Measurements from ENCODE around the gene PCDH1.
A peak's percentile ranks its signal among the peaks of the same experiment; 100 is the strongest.

Gene PCDH1

DNA sequence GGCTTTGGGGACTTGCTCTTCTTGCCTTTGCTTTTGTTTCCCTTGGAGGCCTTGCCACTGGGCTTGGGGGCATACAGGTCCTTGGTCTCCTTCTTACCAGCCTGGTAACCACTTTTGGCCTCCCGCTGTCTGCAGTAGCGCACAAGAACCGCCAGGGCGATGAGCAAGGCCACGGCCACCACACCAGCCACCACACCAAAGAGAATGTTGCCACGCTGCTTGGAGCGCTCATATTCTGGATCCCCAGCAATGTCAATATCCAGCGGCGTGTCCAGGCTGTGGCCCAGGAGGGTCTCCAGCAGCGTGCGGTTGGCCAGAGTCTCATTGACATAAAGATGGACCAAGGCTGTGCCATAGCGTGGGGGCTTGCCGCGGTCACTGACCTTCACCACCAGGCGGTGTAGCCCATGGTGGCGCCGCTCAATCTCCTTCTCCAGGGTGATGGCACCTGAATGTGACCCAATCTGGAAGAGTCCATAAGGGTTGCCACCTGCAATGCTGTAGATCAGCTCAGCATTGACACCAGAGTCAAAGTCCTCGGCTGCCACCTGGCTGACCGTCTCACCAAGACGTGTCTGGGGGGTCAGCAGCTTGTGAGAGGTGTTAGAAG, 14.5 kb downstream of the PCDH1 start:
- no peak overlapping the region for H3K4me2 ChIP-seq (ENCODE audit: low read length)
- no peaks in the 10 kb centered on the region for H3F3A ChIP-seq (ENCODE audit: insufficient read depth, low read length)
- no peaks in the 10 kb centered on the region for H3K36me3 ChIP-seq (ENCODE audit: insufficient read depth, low read length)

DNA sequence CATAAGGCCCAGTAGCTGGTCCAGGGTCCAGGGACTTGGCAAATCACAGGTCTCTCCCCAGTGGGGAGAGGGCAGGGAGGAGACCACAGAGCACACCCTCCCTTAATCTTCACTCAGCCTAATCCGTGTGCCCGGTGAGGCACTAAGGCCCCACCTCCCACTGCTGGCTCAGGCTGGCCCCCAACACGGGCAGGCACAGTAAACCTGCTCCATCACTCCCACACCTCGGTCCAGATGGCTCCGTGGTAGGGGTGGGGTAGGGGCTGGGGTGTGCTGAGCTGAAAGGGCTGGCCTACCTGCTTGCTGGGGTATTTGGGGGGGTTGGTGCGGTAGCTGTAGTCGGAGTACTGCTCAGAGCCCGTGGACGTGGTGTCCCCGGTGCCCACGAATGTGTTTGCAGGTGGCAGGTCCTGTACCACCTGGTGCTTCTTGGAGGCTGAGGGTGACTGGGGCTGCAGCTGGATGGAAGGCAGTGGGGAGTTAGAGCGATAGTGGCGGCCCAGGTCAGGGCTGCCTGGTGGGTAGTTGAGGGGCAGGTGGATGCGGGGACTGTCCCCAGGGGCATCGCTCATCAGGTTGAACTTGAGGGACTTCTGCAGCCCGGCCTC, 15.2 kb downstream of the PCDH1 start:
- TF ChIP-seq, protein P1, sequence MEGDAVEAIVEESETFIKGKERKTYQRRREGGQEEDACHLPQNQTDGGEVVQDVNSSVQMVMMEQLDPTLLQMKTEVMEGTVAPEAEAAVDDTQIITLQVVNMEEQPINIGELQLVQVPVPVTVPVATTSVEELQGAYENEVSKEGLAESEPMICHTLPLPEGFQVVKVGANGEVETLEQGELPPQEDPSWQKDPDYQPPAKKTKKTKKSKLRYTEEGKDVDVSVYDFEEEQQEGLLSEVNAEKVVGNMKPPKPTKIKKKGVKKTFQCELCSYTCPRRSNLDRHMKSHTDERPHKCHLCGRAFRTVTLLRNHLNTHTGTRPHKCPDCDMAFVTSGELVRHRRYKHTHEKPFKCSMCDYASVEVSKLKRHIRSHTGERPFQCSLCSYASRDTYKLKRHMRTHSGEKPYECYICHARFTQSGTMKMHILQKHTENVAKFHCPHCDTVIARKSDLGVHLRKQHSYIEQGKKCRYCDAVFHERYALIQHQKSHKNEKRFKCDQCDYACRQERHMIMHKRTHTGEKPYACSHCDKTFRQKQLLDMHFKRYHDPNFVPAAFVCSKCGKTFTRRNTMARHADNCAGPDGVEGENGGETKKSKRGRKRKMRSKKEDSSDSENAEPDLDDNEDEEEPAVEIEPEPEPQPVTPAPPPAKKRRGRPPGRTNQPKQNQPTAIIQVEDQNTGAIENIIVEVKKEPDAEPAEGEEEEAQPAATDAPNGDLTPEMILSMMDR (IDR thresholded peaks at IDR 0.05; ENCODE audit: low read length), result no peak
- H3K4me3 ChIP-seq (ENCODE audit: low read depth, low read length, poor library complexity, severe bottlenecking), result no peak overlapping the region
- no peak overlapping the region for H2AFZ ChIP-seq (ENCODE audit: low read length)
- H3K9me3 ChIP-seq (ENCODE audit: low read length), result no peaks in the 10 kb centered on the region
- H3K27ac ChIP-seq (ENCODE audit: low read depth, low read length, poor library complexity, severe bottlenecking), result no peak overlapping the region
- no peaks in the 10 kb centered on the region for H3F3A ChIP-seq (ENCODE audit: insufficient read depth, low read length)
- no peak overlapping the region for H3K4me2 ChIP-seq (ENCODE audit: low read length)
- no peak overlapping the region for H3K9ac ChIP-seq (ENCODE audit: low read length)
- no peaks in the 10 kb centered on the region for H3K9me2 ChIP-seq (ENCODE audit: low read depth, low read length)
- no peaks in the 10 kb centered on the region for H4K20me1 ChIP-seq (ENCODE audit: insufficient read depth, low read length)
- H3K36me3 ChIP-seq (ENCODE audit: insufficient read depth, low read length), result no peaks in the 10 kb centered on the region
- no peaks in the 10 kb centered on the region for H3K79me2 ChIP-seq (ENCODE audit: insufficient read depth, low read length)
- H3K4me1 ChIP-seq (ENCODE audit: insufficient read depth, low read length, severe bottlenecking), result no peaks in the 10 kb centered on the region
- H3K27me3 ChIP-seq (ENCODE audit: insufficient read depth, low read length), result peaks cover 3% of the 10 kb centered on the region; the same call in 1 of the 2 replicates

More for the DNA sequence above, 14.5 kb downstream of the PCDH1 start:
- TF ChIP-seq, protein P1 (IDR thresholded peaks at IDR 0.05; ENCODE audit: low read length), result 0 out of 2 replicates have a peak, but pooled peaks have one; percentile 11
- no peak for TF ChIP-seq EZH2 (IDR thresholded peaks at IDR 0.05; ENCODE audit: borderline replicate concordance, low read length)
- Histone ChIP-seq H3K27ac (ENCODE audit: low read depth, low read length, poor library complexity, severe bottlenecking) (no peak overlapping the region), H4K20me1 (ENCODE audit: insufficient read depth, low read length) (no peaks in the 10 kb centered on the region), H3K27me3 (ENCODE audit: insufficient read depth, low read length) (peaks cover 3% of the 10 kb centered on the region; the same call in 1 of the 2 replicates), H3K4me3 (ENCODE audit: low read depth, low read length, poor library complexity, severe bottlenecking) (no peak overlapping the region), H3K9me2 (ENCODE audit: low read depth, low read length) (no peaks in the 10 kb centered on the region), H3K9me3 (ENCODE audit: low read length) (no peaks in the 10 kb centered on the region), H3K79me2 (ENCODE audit: insufficient read depth, low read length) (no peaks in the 10 kb centered on the region), H3K4me1 (ENCODE audit: insufficient read depth, low read length, severe bottlenecking) (no peaks in the 10 kb centered on the region), H2AFZ (ENCODE audit: low read length) (no peak overlapping the region), H3K9ac (ENCODE audit: low read length) (no peak overlapping the region)

DNA sequence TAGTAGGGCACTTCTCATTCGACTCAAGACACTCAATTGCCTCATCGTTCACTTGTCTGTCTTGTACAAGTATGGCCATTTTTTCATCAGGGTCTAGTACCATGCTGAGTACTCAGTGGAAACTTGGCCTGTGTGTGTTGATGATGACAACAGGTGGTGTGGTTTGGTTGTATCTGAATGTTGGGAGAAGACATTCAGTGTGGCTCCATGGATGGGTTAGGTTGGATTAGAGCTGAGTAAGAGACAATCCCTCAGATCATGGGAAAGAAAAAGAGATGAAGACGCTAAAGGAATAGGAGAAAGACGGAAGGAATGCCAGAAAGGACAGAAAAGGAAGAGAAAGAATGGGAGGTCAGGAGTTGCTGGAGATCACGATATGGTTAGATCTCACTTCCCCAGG, 17.0 kb downstream of the PCDH1 start:
- H3K4me2 ChIP-seq (ENCODE audit: low read length), result no peak overlapping the region
- no peaks in the 10 kb centered on the region for H3K79me2 ChIP-seq (ENCODE audit: insufficient read depth, low read length)
- no peak overlapping the region for H2AFZ ChIP-seq (ENCODE audit: low read length)
- no peaks in the 10 kb centered on the region for H3K36me3 ChIP-seq (ENCODE audit: insufficient read depth, low read length)
- no peak overlapping the region for H3K9ac ChIP-seq (ENCODE audit: low read length)
- no peaks in the 10 kb centered on the region for H3F3A ChIP-seq (ENCODE audit: insufficient read depth, low read length)
- no peaks in the 10 kb centered on the region for H3K4me1 ChIP-seq (ENCODE audit: insufficient read depth, low read length, severe bottlenecking)
- no peaks in the 10 kb centered on the region for H4K20me1 ChIP-seq (ENCODE audit: insufficient read depth, low read length)
- H3K4me3 ChIP-seq (ENCODE audit: low read depth, low read length, poor library complexity, severe bottlenecking), result no peak overlapping the region
- no peak overlapping the region for H3K27ac ChIP-seq (ENCODE audit: low read depth, low read length, poor library complexity, severe bottlenecking)
- H3K9me2 ChIP-seq (ENCODE audit: low read depth, low read length), result no peaks in the 10 kb centered on the region
- TF ChIP-seq, protein P1 (IDR thresholded peaks at IDR 0.05; ENCODE audit: low read length), result no peak
- no peak for TF ChIP-seq EZH2 (IDR thresholded peaks at IDR 0.05; ENCODE audit: borderline replicate concordance, low read length)
- H3K9me3 ChIP-seq (ENCODE audit: low read length), result no peaks in the 10 kb centered on the region
- peaks cover 2% of the 10 kb centered on the region; the same call in 1 of the 2 replicates for H3K27me3 ChIP-seq (ENCODE audit: insufficient read depth, low read length)

All from OCI-LY1 (cell line).